Endothelial cell (in vitro differentiated cells): ENCODE measurements around the gene FEM1A. TPM values are rescaled to one million over a fixed set of nuclear protein-coding genes. Genes with fewer than 3 reads are reported as not detected.
"Not testable (repeated sequence)": the region's sequence is repeated elsewhere in the genome, so short reads cannot be mapped to it uniquely, and the experiment has no call there.

Experiments
- DNase-seq: peaks from one replicate; pipeline ENCODE4 v3.0.0; 2021; ENCODE audit warnings: low spot score
- H3K27ac Mint-ChIP-seq: one replicate; pipeline ENCODE4 v1.8.0; 2021; ENCODE audit warnings: mixed read lengths, inconsistent platforms; ENCODE audit not compliant: unreplicated experiment
- H3K27me3 Mint-ChIP-seq: one replicate; pipeline ENCODE4 v1.8.0; 2021; ENCODE audit warnings: mild to moderate bottlenecking, moderate library complexity, mixed read lengths, inconsistent platforms; ENCODE audit not compliant: unreplicated experiment
- H3K36me3 Mint-ChIP-seq: one replicate; pipeline ENCODE4 v1.8.0; 2021; ENCODE audit warnings: mild to moderate bottlenecking, low read depth, mixed read lengths, inconsistent platforms; ENCODE audit not compliant: unreplicated experiment
- H3K4me1 Mint-ChIP-seq: one replicate; pipeline ENCODE4 v1.8.0; 2021; ENCODE audit warnings: mild to moderate bottlenecking, mixed read lengths, inconsistent platforms; ENCODE audit not compliant: unreplicated experiment
- H3K4me3 Mint-ChIP-seq: one replicate; pipeline ENCODE4 v1.8.0; 2021; ENCODE audit warnings: mild to moderate bottlenecking, mixed read lengths, inconsistent platforms; ENCODE audit not compliant: unreplicated experiment
- H3K9me3 Mint-ChIP-seq: one replicate; pipeline ENCODE4 v1.8.0; 2021; ENCODE audit warnings: mixed read lengths, inconsistent platforms; ENCODE audit not compliant: unreplicated experiment
- total RNA-seq: library from RNA; stranded (reverse); fragmentation: NEBNext Ultra II Directional; extraction: Animal tissue kit (Norgen Biotek cat#: 25700); gene quantifications from one replicate; pipeline ENCODE4 v1.2.1, GENCODE V29; 2021; ENCODE audit not compliant: unreplicated experiment
- TF ChIP-seq, protein P1 (sequence below): fragments of 200-600 bp; sonication (generic); IDR thresholded peaks from one replicate; pipeline ENCODE4 v1.5.0; 2021; ENCODE audit warnings: antibody characterized with exemption; ENCODE audit not compliant: unreplicated experiment

The FEM1A gene
- total RNA-seq, 1 donor from 2014 or later: 12.0 TPM

- Mint-ChIP-seq H3K27ac (no peak overlapping the region), H3K27me3 (peaks cover 5% of the 10 kb centered on the region), H3K4me1 (no peaks in the 10 kb centered on the region), H3K4me3 (no peak overlapping the region), H3K9me3 (no peaks in the 10 kb centered on the region), H3K36me3 (no peaks in the 10 kb centered on the region)
- TF ChIP-seq, protein P1, sequence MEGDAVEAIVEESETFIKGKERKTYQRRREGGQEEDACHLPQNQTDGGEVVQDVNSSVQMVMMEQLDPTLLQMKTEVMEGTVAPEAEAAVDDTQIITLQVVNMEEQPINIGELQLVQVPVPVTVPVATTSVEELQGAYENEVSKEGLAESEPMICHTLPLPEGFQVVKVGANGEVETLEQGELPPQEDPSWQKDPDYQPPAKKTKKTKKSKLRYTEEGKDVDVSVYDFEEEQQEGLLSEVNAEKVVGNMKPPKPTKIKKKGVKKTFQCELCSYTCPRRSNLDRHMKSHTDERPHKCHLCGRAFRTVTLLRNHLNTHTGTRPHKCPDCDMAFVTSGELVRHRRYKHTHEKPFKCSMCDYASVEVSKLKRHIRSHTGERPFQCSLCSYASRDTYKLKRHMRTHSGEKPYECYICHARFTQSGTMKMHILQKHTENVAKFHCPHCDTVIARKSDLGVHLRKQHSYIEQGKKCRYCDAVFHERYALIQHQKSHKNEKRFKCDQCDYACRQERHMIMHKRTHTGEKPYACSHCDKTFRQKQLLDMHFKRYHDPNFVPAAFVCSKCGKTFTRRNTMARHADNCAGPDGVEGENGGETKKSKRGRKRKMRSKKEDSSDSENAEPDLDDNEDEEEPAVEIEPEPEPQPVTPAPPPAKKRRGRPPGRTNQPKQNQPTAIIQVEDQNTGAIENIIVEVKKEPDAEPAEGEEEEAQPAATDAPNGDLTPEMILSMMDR: no peak
- no peak for DNase-seq
These were observed 15.8 kb upstream of the FEM1A start for GRCh38 chr19:4775627-4776152.

DNA sequence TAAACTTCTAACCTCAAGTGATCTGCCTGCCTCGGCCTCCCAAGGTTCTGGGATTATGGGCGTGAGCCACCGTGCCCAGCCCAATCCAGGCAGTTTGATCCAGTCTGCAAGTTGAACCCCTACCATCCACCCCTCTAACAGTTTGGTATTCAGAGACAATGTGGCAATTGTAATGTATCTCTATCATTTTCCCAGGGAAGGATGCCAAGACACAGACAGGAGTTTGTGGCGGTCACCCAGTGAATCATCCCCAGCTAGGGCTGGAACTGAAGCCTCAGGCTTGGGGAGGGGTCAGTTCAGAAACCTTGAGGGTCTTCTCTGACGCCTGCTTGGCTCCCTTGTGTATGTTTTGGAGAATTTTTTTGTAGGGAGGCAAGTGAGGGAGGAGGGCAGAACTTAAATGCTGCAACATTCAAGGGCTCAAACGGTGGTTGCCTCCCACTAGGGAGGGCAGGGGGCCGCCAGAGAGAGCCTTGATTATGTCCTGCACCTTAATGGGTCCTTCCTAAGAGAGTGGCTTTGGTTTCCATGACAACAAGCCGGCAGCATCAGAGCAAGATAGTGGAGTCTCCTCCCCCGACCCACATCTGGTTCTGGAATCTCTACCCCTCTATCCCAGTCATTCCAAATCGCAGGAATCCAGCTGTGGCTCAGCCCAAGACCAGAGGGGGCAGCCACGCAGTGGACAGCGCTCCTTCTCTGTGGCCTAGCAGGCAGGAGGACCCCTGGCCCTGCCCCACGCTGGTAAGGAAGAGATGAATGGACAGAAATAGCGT lies 14.9 kb upstream of the FEM1A start:
- H3K9me3 Mint-ChIP-seq: no peaks in the 10 kb centered on the region
- no peaks in the 10 kb centered on the region for H3K36me3 Mint-ChIP-seq
- DNase-seq: no peak
- no peak overlapping the region for H3K27ac Mint-ChIP-seq
- H3K4me3 Mint-ChIP-seq: no peak overlapping the region
- TF ChIP-seq, protein P1: no peak
- peaks cover 5% of the 10 kb centered on the region for H3K27me3 Mint-ChIP-seq
- no peaks in the 10 kb centered on the region for H3K4me1 Mint-ChIP-seq

DNA sequence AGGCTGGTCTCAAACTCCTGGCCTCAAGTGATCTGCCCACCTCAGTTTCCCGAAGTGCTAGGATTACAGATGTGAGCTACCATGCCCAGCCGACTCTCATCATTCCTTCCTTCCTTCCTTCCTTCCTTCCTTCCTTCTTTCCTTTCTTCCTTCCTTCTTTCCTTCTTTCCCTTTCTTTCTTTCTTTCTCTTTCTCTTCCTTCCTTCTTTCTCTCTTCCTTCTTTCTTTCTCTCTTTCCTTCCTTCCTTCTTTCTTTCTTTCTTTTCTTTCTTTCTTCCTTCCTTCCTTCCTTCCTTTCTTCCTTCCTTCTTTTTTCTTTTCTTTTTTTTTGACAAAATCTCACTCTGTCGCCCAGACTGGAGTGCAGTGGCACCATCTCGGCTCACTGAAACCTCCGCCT lies 13.4 kb upstream of the FEM1A start:
- H3K36me3 Mint-ChIP-seq, H3K27me3 Mint-ChIP-seq, H3K4me3 Mint-ChIP-seq: not testable (repeated sequence)

DNA sequence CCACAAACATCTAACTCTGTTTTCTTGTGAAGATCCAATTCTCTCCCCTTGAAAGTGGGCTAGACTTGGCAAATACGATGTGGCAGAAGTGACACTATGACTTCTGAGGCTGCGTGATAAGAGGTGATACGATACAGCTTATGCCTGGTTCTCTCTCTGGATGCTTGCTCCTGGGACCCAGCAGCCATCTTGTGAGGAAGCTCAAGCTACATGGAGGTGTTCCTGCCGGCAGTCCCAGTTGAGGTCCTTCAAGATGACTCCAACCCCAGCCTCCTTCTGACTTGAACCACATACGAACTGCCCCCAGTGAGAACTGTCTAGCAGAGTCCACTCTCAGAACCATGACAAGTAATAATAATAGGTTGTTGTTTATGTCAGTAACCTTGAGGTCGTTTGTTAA lies 10.7 kb upstream of the FEM1A start:
- no peak overlapping the region for H3K4me3 Mint-ChIP-seq
- H3K27me3 Mint-ChIP-seq: no peaks in the 10 kb centered on the region
- no peaks in the 10 kb centered on the region for H3K4me1 Mint-ChIP-seq
- no peaks in the 10 kb centered on the region for H3K9me3 Mint-ChIP-seq
- H3K36me3 Mint-ChIP-seq: no peaks in the 10 kb centered on the region
- DNase-seq: no peak
- H3K27ac Mint-ChIP-seq: no peak overlapping the region
- TF ChIP-seq, protein P1: no peak

More for the DNA sequence above, 13.4 kb upstream of the FEM1A start:
- not testable (repeated sequence) for H3K9me3 Mint-ChIP-seq, H3K4me1 Mint-ChIP-seq, DNase-seq, H3K27ac Mint-ChIP-seq

DNA sequence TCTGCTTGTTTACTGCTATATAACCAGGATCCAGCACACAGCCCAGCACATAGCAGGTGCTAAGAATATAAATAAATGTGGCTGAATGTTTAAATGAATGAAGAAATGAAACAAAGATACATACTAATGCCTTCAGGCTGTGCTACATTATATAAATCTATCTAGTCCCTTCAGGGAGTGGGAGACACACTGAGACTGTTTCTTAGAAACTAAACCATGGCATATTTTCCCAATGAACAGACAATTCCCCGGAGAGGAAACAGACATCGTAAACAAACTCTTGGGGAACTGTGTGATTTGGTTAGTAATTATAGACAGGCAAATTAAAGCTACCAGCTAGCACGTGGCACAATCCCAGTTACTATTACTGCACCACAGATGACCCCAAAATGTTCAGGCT lies 9.7 kb upstream of the FEM1A start:
- Mint-ChIP-seq H3K27me3 (peaks cover 1% of the 10 kb centered on the region), H3K27ac (no peak overlapping the region), H3K4me3 (no peak overlapping the region), H3K36me3 (no peaks in the 10 kb centered on the region), H3K9me3 (no peaks in the 10 kb centered on the region), H3K4me1 (no peaks in the 10 kb centered on the region)
- TF ChIP-seq, protein P1: no peak
- no peak for DNase-seq

GRCh38 chr19:4786412-4787016 lies 5.0 kb upstream of the FEM1A start:
- not testable (repeated sequence) for H3K27ac Mint-ChIP-seq, H3K4me3 Mint-ChIP-seq, H3K27me3 Mint-ChIP-seq, H3K36me3 Mint-ChIP-seq, H3K9me3 Mint-ChIP-seq, DNase-seq, H3K4me1 Mint-ChIP-seq

GRCh38 chr19:4792019-4792865 lies 708 bp downstream of the FEM1A start:
- H3K36me3 Mint-ChIP-seq, H3K27ac Mint-ChIP-seq, H3K27me3 Mint-ChIP-seq, DNase-seq, H3K9me3 Mint-ChIP-seq, H3K4me1 Mint-ChIP-seq: not testable (repeated sequence)
- H3K4me3 Mint-ChIP-seq: peak overlapping the region; percentile 83

GRCh38 chr19:4792866-4793195 lies 1.3 kb downstream of the FEM1A start:
- H3K27ac Mint-ChIP-seq: not testable (repeated sequence)

More at GRCh38 chr19:4792866-4793195, 1.3 kb downstream of the FEM1A start:
- H3K36me3 Mint-ChIP-seq, H3K4me1 Mint-ChIP-seq, H3K9me3 Mint-ChIP-seq, DNase-seq, H3K27me3 Mint-ChIP-seq: not testable (repeated sequence)
- peak overlapping the region; percentile 83 for H3K4me3 Mint-ChIP-seq
